Measurements from ENCODE around the gene ZSWIM4. TPM values are rescaled to one million over a fixed set of nuclear protein-coding genes. Genes with fewer than 3 reads are reported as not detected.

The ZSWIM4 gene
- total and polyA plus RNA-seq, 10 of the 15 experiments (the other 5 are each of a cell fraction or from before 2014, with no cell fraction given) = 0.73 to 11.1 (median 1.8) TPM; not detected in 2

DNA sequence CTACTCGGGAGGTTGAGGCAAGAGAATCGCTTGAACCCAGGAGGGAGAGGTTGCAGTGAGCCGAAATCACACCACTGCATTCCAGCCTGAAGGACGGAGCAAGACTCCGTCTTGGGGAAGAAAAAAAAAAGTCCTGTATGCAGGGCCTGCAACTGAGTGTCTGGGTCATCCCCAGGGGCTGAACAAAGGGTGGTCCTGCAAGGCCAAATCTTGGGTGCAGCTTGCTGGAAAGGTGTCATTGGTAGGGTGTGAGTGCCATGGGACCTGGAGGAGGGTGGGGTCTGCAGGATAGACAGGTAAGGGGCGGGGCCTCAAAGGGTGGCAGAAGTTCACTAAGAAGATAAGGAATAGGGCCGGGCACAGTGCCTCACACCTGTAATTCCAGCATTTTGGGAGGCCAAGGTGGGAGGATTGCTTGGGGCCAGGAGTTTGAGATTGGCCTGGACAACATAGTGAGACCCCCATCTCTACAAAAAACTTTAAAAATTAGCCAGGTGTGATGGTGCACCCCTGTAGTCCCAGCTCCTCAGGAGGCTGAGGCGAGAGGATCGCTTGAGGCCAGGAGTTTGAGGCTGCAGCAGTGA, 31.5 kb downstream of the ZSWIM4 start:
- ChIA-PET SMC1A (ENCODE audit: uncharacterized antibody, unreplicated experiment) (interaction anchor here (1.1 kb wide), 1 partner anchor 148 kb away, joined by 4 read pairs; no protein-coding TSS in a partner anchor), RAD21 (ENCODE audit: unreplicated experiment) (interaction anchor here (1.2 kb wide), 1 partner anchor 36 kb away, joined by 4 read pairs; no protein-coding TSS in a partner anchor), CTCF (interaction anchor here (1.5 kb wide), 1 partner anchor 20 kb away, joined by 3 read pairs; no protein-coding TSS in a partner anchor), POLR2A (no interaction called here)
- DNase-seq (ENCODE audit: low read depth, low spot score) (no peak), FAIRE-seq (no peak), ATAC-seq (no peak)
- Histone ChIP-seq H3K27ac (ENCODE audit: control insufficient read depth, insufficient read depth) (no peak overlapping the region), H4K20me1 (ENCODE audit: control insufficient read depth, insufficient read depth) (no peaks in the 10 kb centered on the region), H3K9me3 (replicated peaks; ENCODE audit: control insufficient read depth, insufficient read depth, low read length) (no peaks in the 10 kb centered on the region), H3K4me1 (ENCODE audit: control insufficient read depth, insufficient read depth, low read length) (no peaks in the 10 kb centered on the region), H3K79me2 (ENCODE audit: control insufficient read depth, insufficient read depth, low read length) (no peaks in the 10 kb centered on the region), H3K36me3 (ENCODE audit: control insufficient read depth in 2 of 2, insufficient read depth in 2 of 2, low read length in 1 of 2) (no peaks in the 10 kb centered on the region), H2AFZ (ENCODE audit: control insufficient read depth, low read depth, low read length) (no peak overlapping the region), H3K4me3 (no peak overlapping the region), H3K9ac (ENCODE audit: control insufficient read depth, insufficient read depth, low read length) (no peak overlapping the region), H3K4me2 (ENCODE audit: control insufficient read depth, insufficient read depth) (no peak overlapping the region), H3K27me3 (replicated peaks in 1 of 2; ENCODE audit: control insufficient read depth in 2 of 2, insufficient read depth in 2 of 2, low read length in 1 of 2) (no peaks in the 10 kb centered on the region)
- TF ChIP-seq CEBPB (IDR thresholded peaks at IDR 0.05; ENCODE audit: borderline replicate concordance in 1 of 2, low read depth in 2 of 2, low read length in 2 of 2) = no peak
- no peak for TF ChIP-seq SMAD5 (IDR thresholded peaks at IDR 0.05; ENCODE audit: low read depth)
- no peak for TF ChIP-seq MEF2B (IDR thresholded peaks at IDR 0.05; ENCODE audit: partially characterized antibody, poor library complexity, severe bottlenecking)
- no peak for TF ChIP-seq TBL1XR1 (IDR thresholded peaks at IDR 0.05; ENCODE audit: low read depth, low read length)
- TF ChIP-seq NFXL1 (IDR thresholded peaks at IDR 0.05; ENCODE audit: borderline replicate concordance) = no peak
- TF ChIP-seq ZNF207 (IDR thresholded peaks at IDR 0.05; ENCODE audit: borderline replicate concordance) = no peak
- TF ChIP-seq GATAD2B (conservative IDR thresholded peaks at IDR 0.05; ENCODE audit: low read depth) = no peak
- no peak for TF ChIP-seq NR2C2 (IDR thresholded peaks at IDR 0.05; ENCODE audit: borderline replicate concordance, control insufficient read depth, insufficient read length, low read depth)
- TF ChIP-seq POLR2AphosphoS5 (IDR thresholded peaks at IDR 0.05; ENCODE audit: low read length) = no peak
- TF ChIP-seq MTA3 (IDR thresholded peaks at IDR 0.05; ENCODE audit: borderline replicate concordance, low read length) = no peak
- TF ChIP-seq RAD21 (IDR thresholded peaks at IDR 0.05; ENCODE audit: insufficient read depth, low read depth, low read length) = no peak
- no peak for TF ChIP-seq SMARCA5 (IDR thresholded peaks at IDR 0.05)
- TF ChIP-seq JUNB (IDR thresholded peaks at IDR 0.05) = no peak
- TF ChIP-seq, protein P1, sequence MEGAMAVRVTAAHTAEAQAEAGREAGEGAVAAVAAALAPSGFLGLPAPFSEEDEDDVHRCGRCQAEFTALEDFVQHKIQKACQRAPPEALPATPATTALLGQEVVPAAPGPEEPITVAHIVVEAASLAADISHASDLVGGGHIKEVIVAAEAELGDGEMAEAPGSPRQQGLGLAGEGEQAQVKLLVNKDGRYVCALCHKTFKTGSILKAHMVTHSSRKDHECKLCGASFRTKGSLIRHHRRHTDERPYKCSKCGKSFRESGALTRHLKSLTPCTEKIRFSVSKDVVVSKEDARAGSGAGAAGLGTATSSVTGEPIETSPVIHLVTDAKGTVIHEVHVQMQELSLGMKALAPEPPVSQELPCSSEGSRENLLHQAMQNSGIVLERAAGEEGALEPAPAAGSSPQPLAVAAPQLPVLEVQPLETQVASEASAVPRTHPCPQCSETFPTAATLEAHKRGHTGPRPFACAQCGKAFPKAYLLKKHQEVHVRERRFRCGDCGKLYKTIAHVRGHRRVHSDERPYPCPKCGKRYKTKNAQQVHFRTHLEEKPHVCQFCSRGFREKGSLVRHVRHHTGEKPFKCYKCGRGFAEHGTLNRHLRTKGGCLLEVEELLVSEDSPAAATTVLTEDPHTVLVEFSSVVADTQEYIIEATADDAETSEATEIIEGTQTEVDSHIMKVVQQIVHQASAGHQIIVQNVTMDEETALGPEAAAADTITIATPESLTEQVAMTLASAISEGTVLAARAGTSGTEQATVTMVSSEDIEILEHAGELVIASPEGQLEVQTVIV (IDR thresholded peaks at IDR 0.05; ENCODE audit: borderline replicate concordance, partially characterized antibody) = no peak
- BruUV-seq (replicated peaks) = no TSS peak
- intact Hi-C loops (cut with micrococcal nuclease; ENCODE audit: unreplicated experiment) (no loop called here), in situ Hi-C loops (cut with MboI) (no loop called here)
- 79% methylated on average over 9 of the region's 9 CpGs for WGBS (ENCODE audit: insufficient coverage, insufficient replicate concordance, low lambda C conversion rate, missing lambda C conversion rate)

All from GM12878 (cell line).